Osteocyte (in vitro differentiated cells): ENCODE results near the gene ISG15. TPM values are rescaled to one million over a fixed set of nuclear protein-coding genes. Genes with fewer than 3 reads are reported as not detected.

Source experiments
- DNase-seq: peaks from one replicate; pipeline ENCODE4 v3.0.0; 2021; ENCODE audit warnings: mixed read lengths; ENCODE audit not compliant: unreplicated experiment; ENCODE audit errors: extremely low spot score
- H3K27ac Mint-ChIP-seq: one replicate; pipeline ENCODE4 v1.8.0; 2021; ENCODE audit warnings: mild to moderate bottlenecking, mixed read lengths; ENCODE audit not compliant: unreplicated experiment
- H3K27me3 Mint-ChIP-seq: one replicate; pipeline ENCODE4 v1.8.0; 2021; ENCODE audit warnings: mixed read lengths; ENCODE audit not compliant: unreplicated experiment
- H3K36me3 Mint-ChIP-seq: one replicate; pipeline ENCODE4 v1.8.0; 2021; ENCODE audit warnings: mixed read lengths; ENCODE audit not compliant: unreplicated experiment
- H3K4me1 Mint-ChIP-seq: one replicate; pipeline ENCODE4 v1.8.0; 2021; ENCODE audit warnings: mixed read lengths; ENCODE audit not compliant: unreplicated experiment
- H3K4me3 Mint-ChIP-seq: one replicate; pipeline ENCODE4 v1.8.0; 2021; ENCODE audit warnings: mild to moderate bottlenecking, moderate library complexity, mixed read lengths; ENCODE audit not compliant: unreplicated experiment
- H3K9me3 Mint-ChIP-seq: one replicate; pipeline ENCODE4 v1.8.0; 2021; ENCODE audit warnings: mixed read lengths; ENCODE audit not compliant: unreplicated experiment
- total RNA-seq: library from RNA; stranded (reverse); gene quantifications from 2 replicates; pipeline ENCODE4 v1.2.1, GENCODE V29; 2021
- TF ChIP-seq, protein P1 (sequence below): fragments of 200-600 bp; sonication (generic); IDR thresholded peaks from 2 replicates; pipeline ENCODE4 v1.5.0; 2021; ENCODE audit warnings: antibody characterized with exemption, mild to moderate bottlenecking, moderate library complexity

ISG15 gene
- total RNA-seq, 1 donor from 2014 or later: 30.6 TPM

GRCh38 chr1:1032424-1032823, 19.1 kb downstream of the ISG15 start:
- peaks cover 11% of the 10 kb centered on the region for H3K4me1 Mint-ChIP-seq
- no peaks in the 10 kb centered on the region for H3K27me3 Mint-ChIP-seq
- H3K27ac Mint-ChIP-seq: no peak overlapping the region
- H3K4me3 Mint-ChIP-seq: peak overlapping the region; percentile 66
- peaks cover 6% of the 10 kb centered on the region for H3K36me3 Mint-ChIP-seq
- H3K9me3 Mint-ChIP-seq: no peaks in the 10 kb centered on the region
- TF ChIP-seq, protein P1, sequence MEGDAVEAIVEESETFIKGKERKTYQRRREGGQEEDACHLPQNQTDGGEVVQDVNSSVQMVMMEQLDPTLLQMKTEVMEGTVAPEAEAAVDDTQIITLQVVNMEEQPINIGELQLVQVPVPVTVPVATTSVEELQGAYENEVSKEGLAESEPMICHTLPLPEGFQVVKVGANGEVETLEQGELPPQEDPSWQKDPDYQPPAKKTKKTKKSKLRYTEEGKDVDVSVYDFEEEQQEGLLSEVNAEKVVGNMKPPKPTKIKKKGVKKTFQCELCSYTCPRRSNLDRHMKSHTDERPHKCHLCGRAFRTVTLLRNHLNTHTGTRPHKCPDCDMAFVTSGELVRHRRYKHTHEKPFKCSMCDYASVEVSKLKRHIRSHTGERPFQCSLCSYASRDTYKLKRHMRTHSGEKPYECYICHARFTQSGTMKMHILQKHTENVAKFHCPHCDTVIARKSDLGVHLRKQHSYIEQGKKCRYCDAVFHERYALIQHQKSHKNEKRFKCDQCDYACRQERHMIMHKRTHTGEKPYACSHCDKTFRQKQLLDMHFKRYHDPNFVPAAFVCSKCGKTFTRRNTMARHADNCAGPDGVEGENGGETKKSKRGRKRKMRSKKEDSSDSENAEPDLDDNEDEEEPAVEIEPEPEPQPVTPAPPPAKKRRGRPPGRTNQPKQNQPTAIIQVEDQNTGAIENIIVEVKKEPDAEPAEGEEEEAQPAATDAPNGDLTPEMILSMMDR: no peak
- no peak for DNase-seq

DNA sequence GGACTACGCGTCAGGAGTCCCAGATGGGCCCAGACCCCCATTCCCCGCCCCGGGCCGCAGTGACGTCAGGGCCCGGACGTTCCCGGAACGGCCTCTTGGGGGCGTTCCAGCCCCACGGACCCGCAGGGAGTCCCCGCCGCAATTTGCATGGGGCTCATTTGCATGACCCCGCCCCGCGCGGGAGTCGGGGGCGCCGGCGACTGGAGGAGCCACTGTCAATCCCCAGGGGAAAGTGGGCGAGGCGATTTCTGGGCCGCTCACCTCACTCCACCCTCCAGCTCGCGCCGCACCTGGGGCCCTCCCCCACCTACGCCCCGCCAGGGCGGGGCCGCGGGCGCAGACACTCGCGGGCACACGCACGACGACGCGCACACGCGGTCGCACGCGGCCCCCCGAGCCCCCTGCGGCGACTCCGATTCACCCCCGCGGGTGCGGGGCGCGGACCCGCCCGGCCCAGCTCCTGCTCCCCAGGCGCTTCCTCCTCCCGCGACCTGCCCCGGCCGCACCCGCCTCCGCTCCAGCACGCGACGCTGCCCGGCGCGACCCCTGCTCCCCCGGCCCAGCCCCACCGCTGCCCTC, 19.8 kb downstream of the ISG15 start:
- H3K9me3 Mint-ChIP-seq: no peaks in the 10 kb centered on the region
- H3K4me1 Mint-ChIP-seq: peaks cover 9% of the 10 kb centered on the region
- H3K27me3 Mint-ChIP-seq: no peaks in the 10 kb centered on the region
- TF ChIP-seq, protein P1: peak; percentile 86
- no peak overlapping the region for H3K27ac Mint-ChIP-seq
- H3K4me3 Mint-ChIP-seq: peak overlapping the region; percentile 48
- peak; percentile 92 for DNase-seq
- peaks cover 6% of the 10 kb centered on the region for H3K36me3 Mint-ChIP-seq

GRCh38 chr1:1033731-1034438, 20.6 kb downstream of the ISG15 start:
- H3K27me3 Mint-ChIP-seq: no peaks in the 10 kb centered on the region
- H3K9me3 Mint-ChIP-seq: no peaks in the 10 kb centered on the region
- TF ChIP-seq, protein P1: no peak
- no peak for DNase-seq
- peaks cover 9% of the 10 kb centered on the region for H3K4me1 Mint-ChIP-seq
- no peak overlapping the region for H3K4me3 Mint-ChIP-seq
- peaks cover 6% of the 10 kb centered on the region for H3K36me3 Mint-ChIP-seq
- H3K27ac Mint-ChIP-seq: no peak overlapping the region

DNA sequence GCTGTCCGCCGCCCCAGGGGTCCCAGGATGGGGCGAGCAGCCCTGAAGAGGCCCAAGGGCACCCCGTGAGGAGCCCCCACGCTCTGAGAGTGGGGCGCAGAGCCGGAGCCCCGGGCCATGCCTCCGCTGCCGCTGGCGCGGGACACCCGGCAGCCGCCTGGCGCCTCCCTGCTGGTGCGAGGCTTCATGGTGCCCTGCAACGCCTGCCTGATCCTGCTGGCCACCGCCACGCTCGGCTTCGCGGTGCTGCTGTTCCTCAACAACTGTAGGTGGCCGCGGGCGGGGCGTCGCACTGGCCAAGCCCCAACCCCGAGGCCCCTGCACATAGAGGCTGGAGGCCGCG, 21.1 kb downstream of the ISG15 start:
- no peak for DNase-seq
- Mint-ChIP-seq H3K4me3 (no peak overlapping the region), H3K9me3 (no peaks in the 10 kb centered on the region), H3K36me3 (peaks cover 6% of the 10 kb centered on the region), H3K27me3 (no peaks in the 10 kb centered on the region), H3K4me1 (peaks cover 9% of the 10 kb centered on the region), H3K27ac (no peak overlapping the region)
- TF ChIP-seq, protein P1: no peak

GRCh38 chr1:1035291-1035943, 22.1 kb downstream of the ISG15 start:
- H3K27me3 Mint-ChIP-seq: no peaks in the 10 kb centered on the region
- H3K9me3 Mint-ChIP-seq: no peaks in the 10 kb centered on the region
- TF ChIP-seq, protein P1: no peak
- peaks cover 15% of the 10 kb centered on the region for H3K4me1 Mint-ChIP-seq
- DNase-seq: no peak
- peaks cover 6% of the 10 kb centered on the region for H3K36me3 Mint-ChIP-seq
- no peak overlapping the region for H3K4me3 Mint-ChIP-seq
- no peak overlapping the region for H3K27ac Mint-ChIP-seq
